Sciatic nerve (tissue), 2 donors: ENCODE measurements around the gene CHID1. TPM values are rescaled to one million over a fixed set of nuclear protein-coding genes. Genes with fewer than 3 reads are reported as not detected.

Experiments used
- ATAC-seq: fragments of 200-7000 bp; cut with Tn5 transposase; one replicate; pipeline ENCODE4 v1.9.1; 2020; ENCODE audit warnings: mild to moderate bottlenecking, moderate library complexity
- DNase-seq: peaks from one replicate; pipeline ENCODE4 v3.0.0-alpha.2; 2020; ENCODE audit warnings: low spot score
- intact Hi-C: fragments of 100-400 bp; cut with DNase I; formaldehyde crosslinking; loops from one replicate; pipeline ENCODE4 v1.14.2; 2022
- total RNA-seq: library from RNA; stranded (reverse); fragmentation: NEBNext Ultra II Directional; extraction: Animal tissue kit (Norgen Biotek cat#: 25700); gene quantifications from one replicate; pipeline ENCODE4 v1.2.1, GENCODE V29; 2021
- donor health status: DM: no; HTN: no; CAD: no.
- donor health status: DM: no; HTN: no; CAD: no.

CHID1 gene
- total RNA-seq, 1 donor from 2014 or later, result 59.4 TPM

DNA sequence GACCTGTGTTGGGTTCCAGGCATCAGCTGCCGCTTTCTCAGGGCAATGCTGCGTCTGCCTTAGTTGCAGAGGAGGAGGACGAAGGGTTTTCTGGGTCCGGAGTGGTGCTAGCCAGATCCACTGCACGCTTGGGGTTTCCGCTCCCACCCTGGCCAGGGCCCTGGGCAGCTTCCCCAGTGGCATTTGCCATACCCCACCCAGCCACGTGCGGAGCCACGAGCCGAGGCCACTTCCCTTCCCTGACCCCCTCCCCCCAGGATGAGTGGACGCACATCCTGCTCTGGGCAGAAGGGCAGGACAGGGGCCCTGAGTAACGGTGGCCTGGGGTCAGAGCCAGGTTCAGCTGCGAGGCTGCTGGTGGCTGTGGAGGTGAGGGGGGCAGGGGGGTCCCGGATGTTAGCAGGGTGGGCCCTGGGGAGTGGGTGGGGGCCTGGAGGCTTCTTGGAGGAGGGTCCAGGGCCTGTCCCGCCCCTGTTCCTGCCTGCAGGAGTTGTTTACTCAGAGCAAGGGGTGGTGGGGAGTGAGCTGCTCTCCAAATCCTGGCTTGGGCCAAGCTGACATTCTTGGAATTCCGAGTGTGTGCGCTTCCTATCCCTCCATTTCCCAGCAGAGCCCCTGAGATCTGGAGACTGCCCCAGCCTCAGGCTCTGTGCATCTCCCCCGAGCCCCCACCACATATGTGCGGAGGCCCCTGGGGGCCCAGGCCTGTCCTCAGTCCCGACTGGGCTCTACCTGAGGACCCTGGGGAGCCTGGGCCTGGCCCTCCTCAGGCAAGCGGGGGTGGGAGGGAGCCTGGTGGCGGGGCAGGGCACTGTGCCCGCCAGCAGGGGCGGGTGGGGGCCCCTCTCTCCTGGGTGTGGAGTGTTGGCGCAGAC, 66.6 kb downstream of the CHID1 start:
- intact Hi-C loops, result no loop called here
- ATAC-seq, result peak; percentile 76
- DNase-seq, result peak; percentile 96

DNA sequence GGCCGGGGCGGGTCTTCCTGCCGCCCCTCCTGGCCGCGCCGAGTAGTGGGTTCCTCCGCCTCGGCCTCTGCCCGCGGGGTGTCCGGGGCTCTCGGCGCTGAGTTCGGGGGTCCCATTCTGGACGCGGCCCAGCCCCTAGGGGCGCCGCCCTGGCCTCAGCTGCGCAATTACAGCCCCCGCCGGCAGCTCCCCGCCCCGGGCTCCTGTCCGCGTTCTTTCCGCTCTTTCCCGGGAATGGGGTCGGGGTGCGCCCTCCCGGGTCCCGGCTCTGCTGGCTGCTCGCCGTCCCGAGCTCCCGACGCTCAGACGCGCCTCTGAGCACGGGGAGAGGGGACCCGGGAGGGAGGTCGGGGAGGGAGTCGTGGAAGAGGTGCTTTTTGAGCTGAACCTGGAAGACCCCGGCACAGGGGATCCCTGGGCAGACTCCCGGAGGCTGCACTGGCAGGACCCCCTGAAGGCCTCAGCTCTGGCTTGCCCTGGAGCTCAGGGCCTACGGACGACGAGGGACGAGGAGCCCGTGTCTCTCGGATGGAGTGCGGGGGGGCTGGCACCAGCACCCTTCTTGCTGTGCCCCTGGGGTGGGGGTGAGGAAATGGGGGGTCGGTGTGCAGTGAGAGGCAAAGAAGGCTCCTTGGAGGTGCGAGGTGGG, 67.4 kb downstream of the CHID1 start:
- intact Hi-C loops, result no loop called here
- no peak for ATAC-seq
- DNase-seq, result no peak

DNA sequence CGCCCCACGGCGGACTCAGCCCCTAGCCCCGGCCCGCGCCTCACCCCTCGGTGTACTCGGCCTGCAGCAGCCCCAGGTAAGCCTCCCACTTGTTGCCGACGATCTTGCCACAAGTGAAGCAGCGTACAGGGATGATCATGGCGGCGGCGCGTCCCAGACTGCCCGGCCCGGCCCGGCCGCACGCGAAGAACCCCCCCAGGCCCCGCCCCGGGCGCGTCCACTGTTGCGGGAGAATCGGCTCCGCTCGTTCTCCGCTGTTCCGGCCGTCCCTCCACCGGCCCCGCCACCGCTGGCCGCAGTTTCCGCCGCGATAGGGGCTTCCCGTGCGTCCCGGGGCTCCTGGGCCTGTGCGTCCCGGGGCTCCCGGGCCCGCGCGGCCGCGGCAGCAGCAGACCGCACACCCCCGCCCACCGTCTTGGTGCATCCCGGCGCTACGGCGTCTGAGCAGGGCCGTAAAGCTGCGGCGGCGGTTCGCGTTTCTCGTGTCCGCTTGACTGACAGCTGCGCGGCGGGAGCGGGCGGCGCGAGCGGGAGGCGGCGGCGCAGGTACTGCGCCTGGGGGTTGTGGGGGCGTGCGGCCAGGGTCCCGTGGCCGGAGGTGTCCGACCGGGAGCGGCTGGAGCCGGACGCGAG, 68.1 kb downstream of the CHID1 start, which contains the start of the genes POLR2L and TSPAN4:
Gene POLR2L (minus strand): TSS at position 160 of the 633 bp plus-strand sequence. CDS start 21 bp downstream, at position 139.
Gene TSPAN4 (plus strand): TSS at position 483 of the 633 bp plus-strand sequence. CDS start 7,453 bp downstream, outside the sequence.
- no peak for ATAC-seq
- intact Hi-C loops, result no loop called here
- peak; percentile 95 for DNase-seq

DNA sequence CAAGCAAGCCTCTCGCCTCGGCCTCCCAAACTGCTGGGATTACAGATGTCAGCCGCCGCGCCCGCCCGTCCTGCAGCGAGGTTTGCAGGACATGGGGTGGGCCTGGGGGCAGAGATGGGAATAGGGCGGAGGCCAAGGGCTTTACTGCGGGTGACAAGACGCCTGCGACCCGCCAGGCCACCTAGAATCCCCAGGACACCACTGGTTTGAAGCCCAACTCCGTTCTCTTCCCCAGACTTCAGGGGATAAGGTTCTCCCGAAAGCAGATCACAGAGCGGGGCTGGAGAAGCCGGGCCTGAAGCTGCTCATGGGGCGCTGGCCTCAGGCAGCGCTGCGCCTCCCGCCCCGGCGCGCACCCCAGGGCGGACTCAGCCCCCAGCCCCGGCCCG, 68.6 kb downstream of the CHID1 start:
- intact Hi-C loops, result no loop called here
- ATAC-seq (no peak), DNase-seq (no peak)

DNA sequence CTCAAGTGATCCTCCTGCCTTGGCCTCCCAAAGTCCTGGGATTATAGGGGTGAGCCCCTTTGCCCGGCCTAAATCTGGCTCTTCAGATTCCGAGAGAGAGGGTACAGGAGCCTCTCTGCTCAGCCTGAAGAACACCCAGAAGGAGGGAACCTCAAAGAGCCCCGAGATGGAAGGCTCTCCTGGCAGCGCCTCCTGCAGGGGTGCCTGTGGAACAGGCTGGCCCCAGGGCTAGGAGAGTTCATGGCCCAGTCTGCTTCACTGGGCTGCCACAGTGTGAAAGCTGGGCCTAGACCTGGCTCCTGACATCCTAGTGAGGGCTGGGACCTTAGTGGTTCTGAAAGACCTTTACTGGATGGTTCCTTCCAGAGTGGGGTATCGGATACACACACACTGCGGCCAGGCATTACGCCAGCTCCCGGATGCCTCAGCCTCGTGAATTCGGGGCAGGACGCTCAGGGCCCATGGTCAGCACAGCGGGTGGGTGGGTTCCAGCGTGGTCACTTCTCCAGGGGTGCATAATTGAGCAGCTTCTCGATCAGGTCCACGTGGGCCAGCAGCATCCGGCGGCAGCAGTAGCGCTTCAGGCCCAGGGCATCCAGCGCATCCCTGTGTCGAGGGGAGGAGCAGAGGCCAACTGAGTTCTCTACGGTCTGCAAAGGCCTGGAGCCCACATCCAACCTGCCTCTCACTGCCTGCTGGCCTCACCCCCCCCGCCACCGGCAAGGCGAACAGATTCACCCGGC, 70.6 kb downstream of the CHID1 start:
- DNase-seq, result no peak
- intact Hi-C loops, result loop anchor here (10.0 kb wide), 1 partner anchor 1475 kb away; no protein-coding TSS in a partner anchor
- ATAC-seq, result no peak

DNA sequence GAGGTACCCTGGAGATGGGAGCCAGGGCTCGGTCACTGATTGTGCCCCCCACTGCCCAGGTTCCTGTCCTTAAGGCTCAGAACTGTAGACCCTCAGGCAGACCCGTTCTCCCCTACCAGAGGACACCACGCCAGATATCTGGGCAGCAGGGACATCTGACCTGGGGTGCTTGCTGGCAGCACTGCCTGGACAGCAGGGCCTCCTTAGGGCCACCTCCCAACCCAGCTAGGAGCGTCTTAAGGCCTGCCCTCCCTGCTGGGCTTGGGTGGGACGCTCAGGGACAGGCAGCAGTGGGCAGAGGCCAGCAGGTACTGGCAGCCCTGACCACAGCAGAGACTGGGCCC, 71.4 kb downstream of the CHID1 start:
- no peak for ATAC-seq
- no peak for DNase-seq
- intact Hi-C loops, result loop anchor here (10.0 kb wide), 1 partner anchor 1476 kb away; no protein-coding TSS in a partner anchor

DNA sequence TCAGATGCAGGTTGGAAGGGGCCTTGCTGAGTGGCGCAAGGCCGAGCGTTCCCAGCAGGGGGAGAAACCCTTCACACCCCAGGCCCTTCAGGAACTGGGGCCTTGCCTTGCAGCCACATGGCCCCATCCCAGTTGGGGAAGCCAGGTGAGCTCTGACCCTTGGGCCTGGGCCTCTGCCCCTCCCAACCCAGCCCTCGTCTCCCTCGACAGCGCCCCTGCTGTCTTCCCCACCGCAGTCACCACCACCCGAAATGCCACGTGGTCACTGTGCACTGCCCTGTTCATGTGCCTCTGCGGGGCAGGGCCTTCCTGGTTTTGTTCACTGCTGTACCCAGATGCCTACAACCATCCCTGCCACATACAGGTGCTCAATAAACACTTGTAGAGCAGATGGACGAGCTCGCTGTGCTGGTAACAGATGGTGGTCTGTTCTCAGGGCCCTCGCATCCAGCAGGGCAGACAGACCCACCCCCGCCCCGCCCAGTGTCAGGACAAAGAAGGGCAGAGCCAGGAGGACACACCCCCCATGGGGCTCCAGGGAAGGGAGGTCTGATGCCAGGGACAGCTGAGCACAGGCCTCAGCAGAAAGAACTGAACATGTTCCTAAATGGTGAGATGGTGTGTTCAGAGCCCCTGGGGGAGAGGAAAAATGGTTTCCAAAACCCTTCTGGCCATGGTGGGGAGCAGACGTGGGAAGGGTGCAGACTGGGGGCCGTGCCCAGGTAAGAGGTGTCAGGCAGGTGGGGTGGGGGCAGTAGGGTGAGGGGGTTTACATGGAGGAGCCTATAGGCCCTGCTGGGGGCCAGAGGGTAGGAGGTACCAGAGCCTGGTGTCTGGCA, 72.0 kb downstream of the CHID1 start:
- DNase-seq, result no peak
- intact Hi-C loops, result loop anchor here (10.0 kb wide), 1 partner anchor 1476 kb away; no protein-coding TSS in a partner anchor
- no peak for ATAC-seq

DNA sequence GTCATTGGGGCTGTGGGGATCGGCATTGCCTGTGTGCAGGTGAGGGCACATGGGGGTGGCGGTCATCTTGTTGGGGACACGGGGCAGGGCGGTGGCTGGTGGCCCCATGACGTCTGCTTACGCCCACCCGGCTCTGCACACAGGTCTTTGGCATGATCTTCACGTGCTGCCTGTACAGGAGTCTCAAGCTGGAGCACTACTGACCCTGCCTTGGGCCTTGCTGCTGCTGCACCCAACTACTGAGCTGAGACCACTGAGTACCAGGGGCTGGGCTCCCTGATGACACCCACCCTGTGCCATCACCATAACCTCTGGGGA, 72.7 kb downstream of the CHID1 start:
- ATAC-seq, result no peak
- DNase-seq, result no peak
- intact Hi-C loops, result loop anchor here (10.0 kb wide), 1 partner anchor 1477 kb away; no protein-coding TSS in a partner anchor

DNA sequence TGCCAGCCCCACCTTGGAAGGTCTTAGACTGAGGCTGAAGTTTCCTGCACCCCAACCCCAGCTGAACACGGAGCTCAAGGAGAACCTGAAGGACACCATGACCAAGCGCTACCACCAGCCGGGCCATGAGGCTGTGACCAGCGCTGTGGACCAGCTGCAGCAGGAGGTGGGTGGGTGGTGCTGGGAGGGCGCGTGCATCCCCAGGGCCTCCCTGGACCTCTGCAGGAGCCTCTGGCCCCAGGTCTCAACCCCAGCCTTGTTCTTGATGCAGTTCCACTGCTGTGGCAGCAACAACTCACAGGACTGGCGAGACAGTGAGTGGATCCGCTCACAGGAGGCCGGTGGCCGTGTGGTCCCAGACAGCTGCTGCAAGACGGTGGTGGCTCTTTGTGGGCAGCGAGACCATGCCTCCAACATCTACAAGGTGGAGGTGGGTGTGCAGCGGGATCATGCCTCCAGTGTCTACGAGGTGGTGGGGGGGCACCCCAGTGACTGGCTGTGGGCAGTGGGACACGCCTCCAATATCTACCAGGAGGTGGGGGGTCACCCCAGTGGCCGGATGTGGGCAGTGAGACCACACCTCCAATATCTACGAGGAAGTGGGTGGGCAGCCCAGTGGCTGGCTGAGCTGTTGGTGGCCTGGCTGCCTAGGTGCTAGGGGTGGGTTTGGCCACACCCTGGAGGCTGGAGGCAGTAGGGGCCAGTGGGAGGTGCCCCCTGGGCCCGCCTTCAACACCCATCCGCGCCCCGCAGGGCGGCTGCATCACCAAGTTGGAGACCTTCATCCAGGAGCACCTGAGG, 73.2 kb downstream of the CHID1 start:
- DNase-seq (no peak), ATAC-seq (no peak)
- intact Hi-C loops, result loop anchor here (10.0 kb wide), 1 partner anchor 1477 kb away; no protein-coding TSS in a partner anchor

DNA sequence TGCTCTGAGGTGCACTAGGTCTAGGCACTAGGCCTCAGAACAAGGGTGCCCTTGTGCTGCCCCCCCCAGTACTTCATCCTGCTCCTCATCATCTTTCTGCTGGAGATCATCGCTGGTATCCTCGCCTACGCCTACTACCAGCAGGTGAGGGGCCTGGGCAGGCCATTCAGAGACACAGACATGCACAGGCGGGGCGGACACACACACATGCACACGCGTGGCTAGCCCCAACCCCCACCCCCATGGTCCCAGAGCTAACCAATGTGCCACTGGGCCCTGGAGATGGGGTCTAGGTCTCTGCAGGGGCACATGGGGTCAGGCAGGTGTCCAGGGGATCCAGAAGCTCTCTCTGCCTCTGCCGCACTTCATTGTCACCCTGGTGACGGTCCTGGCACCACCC, 73.9 kb downstream of the CHID1 start:
- ATAC-seq (no peak), DNase-seq (no peak)

DNA sequence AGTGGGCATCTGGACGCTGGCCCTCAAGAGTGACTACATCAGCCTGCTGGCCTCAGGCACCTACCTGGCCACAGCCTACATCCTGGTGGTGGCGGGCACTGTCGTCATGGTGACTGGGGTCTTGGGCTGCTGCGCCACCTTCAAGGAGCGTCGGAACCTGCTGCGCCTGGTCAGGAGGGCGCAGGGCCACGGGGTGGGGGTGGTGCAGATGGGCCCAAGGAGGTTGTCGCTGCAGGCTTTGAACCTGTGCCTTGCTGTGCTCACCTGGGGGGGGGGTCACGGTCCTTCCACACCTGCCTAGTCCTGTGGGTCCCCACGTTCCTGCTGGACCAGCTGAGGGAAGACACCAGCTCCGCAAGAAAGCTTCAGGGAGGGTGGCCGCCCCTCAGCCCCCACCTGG, 74.3 kb downstream of the CHID1 start:
- DNase-seq, result no peak
- intact Hi-C loops, result loop anchor here (10.0 kb wide), 1 partner anchor 1479 kb away; no protein-coding TSS in a partner anchor
- no peak for ATAC-seq

More for the DNA sequence above, 73.9 kb downstream of the CHID1 start:
- intact Hi-C loops, result loop anchor here (10.0 kb wide), 1 partner anchor 1478 kb away; no protein-coding TSS in a partner anchor

DNA sequence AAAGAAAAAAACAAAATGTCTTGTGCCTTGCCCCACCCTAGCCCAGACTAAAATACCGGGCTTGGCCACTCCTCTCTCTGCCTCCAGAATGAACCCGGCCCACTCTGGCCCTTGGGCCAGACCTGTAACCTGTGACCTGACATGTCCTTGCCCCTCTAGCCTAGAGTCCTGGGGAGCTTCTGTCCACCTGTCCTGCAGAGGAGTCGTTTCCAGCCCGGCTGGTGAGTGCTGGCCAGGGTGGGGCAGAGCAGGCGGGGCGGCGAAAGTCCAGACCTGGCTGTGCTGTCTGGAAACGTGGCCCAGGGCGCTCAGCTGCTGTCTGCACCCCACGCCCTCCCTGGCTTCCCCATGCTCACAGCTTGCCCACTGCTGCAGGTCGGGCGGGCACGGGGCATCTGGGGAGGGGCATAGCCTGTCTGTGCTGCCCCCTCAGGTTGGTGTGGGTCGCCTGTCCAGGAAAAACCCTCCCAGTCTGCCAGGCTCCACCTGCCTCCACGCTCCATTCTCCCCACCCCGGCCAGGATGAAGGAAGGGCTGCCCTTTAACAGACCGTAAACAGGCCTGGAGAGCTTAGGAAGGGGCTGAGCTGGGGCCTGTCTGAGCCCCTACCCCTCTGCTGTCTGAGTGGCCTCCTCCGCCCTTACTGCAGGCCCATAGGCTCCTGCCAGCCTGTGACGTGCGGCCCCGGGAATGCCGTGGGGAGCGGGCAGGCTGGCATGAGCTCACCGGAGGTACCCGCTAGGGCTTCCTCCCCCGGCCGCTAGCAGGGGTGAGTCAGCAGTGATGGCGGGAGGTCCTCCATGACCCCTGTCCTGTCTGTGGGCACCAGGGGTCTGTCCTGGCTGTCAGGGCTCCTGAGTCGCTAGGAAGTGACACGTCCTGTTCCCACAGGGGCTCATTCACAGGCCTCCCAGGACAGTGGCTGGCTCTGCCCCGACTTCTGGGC, 76.0 kb downstream of the CHID1 start:
- DNase-seq (no peak), ATAC-seq (peak; percentile 27)
- intact Hi-C loops, result loop anchor here (10.0 kb wide), 1 partner anchor 1480 kb away; no protein-coding TSS in a partner anchor

DNA sequence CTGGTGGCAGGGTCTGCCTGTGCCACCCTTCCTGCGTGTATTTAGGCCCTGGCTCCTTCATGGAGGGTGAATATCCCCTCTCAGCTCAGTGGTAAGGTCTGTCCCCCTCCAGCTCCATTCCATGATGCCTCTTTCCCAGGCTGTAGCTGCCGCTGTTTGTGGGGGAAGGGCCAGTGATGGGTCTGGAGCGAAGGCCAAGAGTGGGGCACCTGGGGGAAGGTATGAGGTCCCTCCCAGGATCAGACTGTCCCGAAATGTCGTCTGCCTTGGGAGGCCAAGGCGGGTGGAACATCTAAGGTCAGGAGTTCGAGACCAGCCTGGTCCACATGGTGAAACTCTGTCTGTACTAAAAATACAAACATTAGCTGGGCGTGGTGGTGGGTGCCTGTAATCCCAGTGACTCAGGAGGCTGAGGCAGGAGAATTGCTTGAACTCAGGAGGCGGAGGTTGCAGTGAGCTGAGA, 76.7 kb downstream of the CHID1 start:
- intact Hi-C loops, result loop anchor here (10.0 kb wide), 1 partner anchor 1481 kb away; no protein-coding TSS in a partner anchor
- ATAC-seq, result no peak
- DNase-seq, result no peak

DNA sequence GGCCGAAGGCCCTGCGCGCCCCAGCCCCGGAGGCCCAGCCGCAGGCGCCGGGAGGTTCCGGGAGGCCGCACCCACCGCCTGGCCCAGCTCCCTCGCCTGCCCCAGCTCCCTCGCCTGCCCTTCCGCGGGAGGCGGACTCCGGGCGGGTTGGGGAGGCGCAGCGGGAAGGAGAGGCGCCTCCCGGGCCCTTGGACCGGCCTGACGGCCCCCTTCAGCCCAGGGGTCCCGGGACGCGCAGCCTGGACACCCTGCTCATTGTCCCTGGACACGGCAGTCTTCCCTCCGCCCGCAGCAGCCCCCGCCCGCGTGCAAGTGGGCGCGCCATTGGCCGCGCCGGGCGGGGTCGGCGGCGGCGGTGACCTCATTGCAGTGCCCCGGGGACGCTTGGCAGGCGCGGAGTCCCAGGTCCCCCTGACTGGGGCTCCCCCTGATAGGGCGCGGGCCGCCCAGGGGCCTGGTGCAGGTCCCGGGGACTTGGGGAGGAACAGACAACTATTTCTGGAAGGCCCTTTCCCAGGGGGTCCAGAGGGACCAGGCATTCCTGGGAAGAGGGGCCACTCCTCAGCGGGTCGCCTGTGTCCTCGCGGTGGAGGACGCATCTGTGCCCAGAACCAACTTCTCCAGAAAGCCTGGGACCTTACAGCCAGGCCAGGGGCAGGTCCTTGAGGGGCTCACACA, 77.4 kb downstream of the CHID1 start:
- no peak for DNase-seq
- peak; percentile 3 for ATAC-seq
- intact Hi-C loops, result loop anchor here (10.0 kb wide), 1 partner anchor 1482 kb away; no protein-coding TSS in a partner anchor

DNA sequence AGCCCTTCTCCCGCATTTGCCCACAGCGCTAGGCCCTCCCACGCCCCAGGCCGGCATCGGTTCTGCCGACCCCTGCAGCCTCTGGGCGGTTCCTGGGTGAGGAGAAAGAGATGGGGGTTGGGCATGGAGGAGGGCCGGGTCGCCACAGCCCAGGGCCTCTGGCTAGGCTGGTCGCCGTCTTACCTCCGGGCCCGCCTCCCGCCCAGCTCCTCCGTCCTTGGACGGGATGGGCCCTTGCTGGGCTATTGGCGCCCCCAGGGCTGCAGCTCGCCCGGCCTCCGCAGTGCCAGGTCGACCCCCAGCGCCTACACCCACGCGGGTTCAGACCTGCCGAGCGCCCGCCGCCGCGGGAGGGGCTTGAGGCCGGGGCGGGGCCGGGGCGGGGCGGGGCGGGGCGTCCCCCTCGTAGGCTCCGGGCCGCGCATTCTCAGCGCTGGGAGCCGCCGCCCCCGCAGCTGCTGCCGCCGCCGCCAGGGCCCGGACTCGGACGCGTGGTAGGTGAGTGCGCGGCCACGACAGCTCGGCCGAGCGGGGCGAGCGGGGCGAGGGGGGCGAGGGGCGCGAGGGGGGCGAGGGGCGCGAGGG, 78.0 kb downstream of the CHID1 start, which contains the start of gene CD151:
Gene CD151 (plus strand): TSS at position 424 of the 585 bp plus-strand sequence. CDS start 3,118 bp downstream, outside the sequence.
- intact Hi-C loops, result loop anchor here (10.0 kb wide), 1 partner anchor 1482 kb away; no protein-coding TSS in a partner anchor
- ATAC-seq (peak; percentile 6), DNase-seq (no peak)
